ENCODE results near the gene STX10. TPM values are rescaled to one million over a fixed set of nuclear protein-coding genes. Genes with fewer than 3 reads are reported as not detected.
A peak's percentile ranks its signal among the peaks of the same experiment; 100 is the strongest.

STX10 gene
- total and polyA plus RNA-seq, 9 of the 15 experiments (the other 6 are each of a cell fraction or from before 2014, with no cell fraction given) = 0.51 to 66.3 (median 31.0) TPM

DNA sequence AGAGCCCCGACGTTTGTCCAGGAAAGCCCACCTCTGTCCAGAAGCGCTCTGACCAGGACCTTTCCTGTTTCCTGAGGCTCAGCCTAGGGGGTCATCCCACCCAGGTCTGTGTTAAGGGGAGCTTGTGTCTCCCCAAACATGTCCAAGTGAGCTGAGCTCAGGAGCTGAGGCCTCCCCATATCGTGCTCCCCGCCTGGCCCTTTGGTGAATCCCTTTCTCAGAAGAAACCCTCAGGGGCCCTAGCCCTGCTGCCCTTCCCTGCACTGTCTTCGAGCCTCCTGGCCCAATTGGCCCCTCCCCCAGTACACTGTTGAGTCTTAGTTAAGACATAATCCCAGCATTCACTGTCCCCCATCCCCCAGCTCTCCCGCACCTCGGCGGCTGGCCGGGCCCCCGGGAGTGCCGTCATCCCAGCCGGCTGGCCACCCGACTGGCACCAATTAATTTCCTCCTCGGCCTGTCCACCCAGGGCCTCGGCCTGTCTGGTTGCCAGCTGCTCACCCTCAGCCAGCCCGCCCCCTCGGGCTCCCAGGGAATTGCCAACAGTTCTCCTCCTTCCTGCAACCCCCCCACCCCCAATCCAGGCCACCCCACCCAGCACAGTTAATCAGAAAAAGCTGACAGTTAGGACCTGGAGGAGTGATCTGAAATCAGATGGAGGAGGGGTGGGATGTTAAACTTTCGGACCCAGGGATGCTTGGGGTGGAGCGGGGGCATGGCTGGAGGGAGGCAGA, 13.6 kb upstream of the STX10 start (continued):
- TF ChIP-seq GTF2F1 (IDR thresholded peaks at IDR 0.05; ENCODE audit: low read depth, low read length) = no peak
- no peak for TF ChIP-seq PPARD (CRISPR knock-in tag; IDR thresholded peaks at IDR 0.05)
- TF ChIP-seq, protein P1, sequence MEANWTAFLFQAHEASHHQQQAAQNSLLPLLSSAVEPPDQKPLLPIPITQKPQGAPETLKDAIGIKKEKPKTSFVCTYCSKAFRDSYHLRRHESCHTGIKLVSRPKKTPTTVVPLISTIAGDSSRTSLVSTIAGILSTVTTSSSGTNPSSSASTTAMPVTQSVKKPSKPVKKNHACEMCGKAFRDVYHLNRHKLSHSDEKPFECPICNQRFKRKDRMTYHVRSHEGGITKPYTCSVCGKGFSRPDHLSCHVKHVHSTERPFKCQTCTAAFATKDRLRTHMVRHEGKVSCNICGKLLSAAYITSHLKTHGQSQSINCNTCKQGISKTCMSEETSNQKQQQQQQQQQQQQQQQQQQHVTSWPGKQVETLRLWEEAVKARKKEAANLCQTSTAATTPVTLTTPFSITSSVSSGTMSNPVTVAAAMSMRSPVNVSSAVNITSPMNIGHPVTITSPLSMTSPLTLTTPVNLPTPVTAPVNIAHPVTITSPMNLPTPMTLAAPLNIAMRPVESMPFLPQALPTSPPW (CRISPR knock-in tag; IDR thresholded peaks at IDR 0.05) = peak; percentile 80
- TF ChIP-seq, protein P2, sequence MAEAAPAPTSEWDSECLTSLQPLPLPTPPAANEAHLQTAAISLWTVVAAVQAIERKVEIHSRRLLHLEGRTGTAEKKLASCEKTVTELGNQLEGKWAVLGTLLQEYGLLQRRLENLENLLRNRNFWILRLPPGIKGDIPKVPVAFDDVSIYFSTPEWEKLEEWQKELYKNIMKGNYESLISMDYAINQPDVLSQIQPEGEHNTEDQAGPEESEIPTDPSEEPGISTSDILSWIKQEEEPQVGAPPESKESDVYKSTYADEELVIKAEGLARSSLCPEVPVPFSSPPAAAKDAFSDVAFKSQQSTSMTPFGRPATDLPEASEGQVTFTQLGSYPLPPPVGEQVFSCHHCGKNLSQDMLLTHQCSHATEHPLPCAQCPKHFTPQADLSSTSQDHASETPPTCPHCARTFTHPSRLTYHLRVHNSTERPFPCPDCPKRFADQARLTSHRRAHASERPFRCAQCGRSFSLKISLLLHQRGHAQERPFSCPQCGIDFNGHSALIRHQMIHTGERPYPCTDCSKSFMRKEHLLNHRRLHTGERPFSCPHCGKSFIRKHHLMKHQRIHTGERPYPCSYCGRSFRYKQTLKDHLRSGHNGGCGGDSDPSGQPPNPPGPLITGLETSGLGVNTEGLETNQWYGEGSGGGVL (CRISPR knock-in tag; IDR thresholded peaks at IDR 0.05) = no peak
- TF ChIP-seq, protein P3, sequence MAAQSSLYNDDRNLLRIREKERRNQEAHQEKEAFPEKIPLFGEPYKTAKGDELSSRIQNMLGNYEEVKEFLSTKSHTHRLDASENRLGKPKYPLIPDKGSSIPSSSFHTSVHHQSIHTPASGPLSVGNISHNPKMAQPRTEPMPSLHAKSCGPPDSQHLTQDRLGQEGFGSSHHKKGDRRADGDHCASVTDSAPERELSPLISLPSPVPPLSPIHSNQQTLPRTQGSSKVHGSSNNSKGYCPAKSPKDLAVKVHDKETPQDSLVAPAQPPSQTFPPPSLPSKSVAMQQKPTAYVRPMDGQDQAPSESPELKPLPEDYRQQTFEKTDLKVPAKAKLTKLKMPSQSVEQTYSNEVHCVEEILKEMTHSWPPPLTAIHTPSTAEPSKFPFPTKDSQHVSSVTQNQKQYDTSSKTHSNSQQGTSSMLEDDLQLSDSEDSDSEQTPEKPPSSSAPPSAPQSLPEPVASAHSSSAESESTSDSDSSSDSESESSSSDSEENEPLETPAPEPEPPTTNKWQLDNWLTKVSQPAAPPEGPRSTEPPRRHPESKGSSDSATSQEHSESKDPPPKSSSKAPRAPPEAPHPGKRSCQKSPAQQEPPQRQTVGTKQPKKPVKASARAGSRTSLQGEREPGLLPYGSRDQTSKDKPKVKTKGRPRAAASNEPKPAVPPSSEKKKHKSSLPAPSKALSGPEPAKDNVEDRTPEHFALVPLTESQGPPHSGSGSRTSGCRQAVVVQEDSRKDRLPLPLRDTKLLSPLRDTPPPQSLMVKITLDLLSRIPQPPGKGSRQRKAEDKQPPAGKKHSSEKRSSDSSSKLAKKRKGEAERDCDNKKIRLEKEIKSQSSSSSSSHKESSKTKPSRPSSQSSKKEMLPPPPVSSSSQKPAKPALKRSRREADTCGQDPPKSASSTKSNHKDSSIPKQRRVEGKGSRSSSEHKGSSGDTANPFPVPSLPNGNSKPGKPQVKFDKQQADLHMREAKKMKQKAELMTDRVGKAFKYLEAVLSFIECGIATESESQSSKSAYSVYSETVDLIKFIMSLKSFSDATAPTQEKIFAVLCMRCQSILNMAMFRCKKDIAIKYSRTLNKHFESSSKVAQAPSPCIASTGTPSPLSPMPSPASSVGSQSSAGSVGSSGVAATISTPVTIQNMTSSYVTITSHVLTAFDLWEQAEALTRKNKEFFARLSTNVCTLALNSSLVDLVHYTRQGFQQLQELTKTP (IDR thresholded peaks at IDR 0.05; ENCODE audit: low read depth in 1 of 2, partially characterized antibody in 2 of 2) = peak; percentile 24 to 56
- peak; percentile 66; the same call in 1 of the 2 replicates for TF ChIP-seq ZNF644 (tag; IDR thresholded peaks at IDR 0.05; ENCODE audit: low read depth)
- TF ChIP-seq GATAD2A (IDR thresholded peaks at IDR 0.05) = peak; percentile 39; the same call in 1 of the 2 replicates
- TF ChIP-seq, protein P4, sequence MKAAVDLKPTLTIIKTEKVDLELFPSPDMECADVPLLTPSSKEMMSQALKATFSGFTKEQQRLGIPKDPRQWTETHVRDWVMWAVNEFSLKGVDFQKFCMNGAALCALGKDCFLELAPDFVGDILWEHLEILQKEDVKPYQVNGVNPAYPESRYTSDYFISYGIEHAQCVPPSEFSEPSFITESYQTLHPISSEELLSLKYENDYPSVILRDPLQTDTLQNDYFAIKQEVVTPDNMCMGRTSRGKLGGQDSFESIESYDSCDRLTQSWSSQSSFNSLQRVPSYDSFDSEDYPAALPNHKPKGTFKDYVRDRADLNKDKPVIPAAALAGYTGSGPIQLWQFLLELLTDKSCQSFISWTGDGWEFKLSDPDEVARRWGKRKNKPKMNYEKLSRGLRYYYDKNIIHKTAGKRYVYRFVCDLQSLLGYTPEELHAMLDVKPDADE (conservative IDR thresholded peaks at IDR 0.05; ENCODE audit: control insufficient read depth, low read depth, low read length) = 0 out of 2 replicates have a peak, but pooled peaks have one; percentile 21
- no peak for TF ChIP-seq HDAC2 (IDR thresholded peaks at IDR 0.05)
- TF ChIP-seq DNMT1 (IDR thresholded peaks at IDR 0.05) = no peak
- TF ChIP-seq ARID1B (IDR thresholded peaks at IDR 0.05) = peak; percentile 41; the same call in 1 of the 2 replicates
- TF ChIP-seq ZKSCAN8 (CRISPR knock-in tag; IDR thresholded peaks at IDR 0.05) = no peak
- TF ChIP-seq SRF (CRISPR knock-in tag; IDR thresholded peaks at IDR 0.05) = no peak
- TF ChIP-seq, protein P5, sequence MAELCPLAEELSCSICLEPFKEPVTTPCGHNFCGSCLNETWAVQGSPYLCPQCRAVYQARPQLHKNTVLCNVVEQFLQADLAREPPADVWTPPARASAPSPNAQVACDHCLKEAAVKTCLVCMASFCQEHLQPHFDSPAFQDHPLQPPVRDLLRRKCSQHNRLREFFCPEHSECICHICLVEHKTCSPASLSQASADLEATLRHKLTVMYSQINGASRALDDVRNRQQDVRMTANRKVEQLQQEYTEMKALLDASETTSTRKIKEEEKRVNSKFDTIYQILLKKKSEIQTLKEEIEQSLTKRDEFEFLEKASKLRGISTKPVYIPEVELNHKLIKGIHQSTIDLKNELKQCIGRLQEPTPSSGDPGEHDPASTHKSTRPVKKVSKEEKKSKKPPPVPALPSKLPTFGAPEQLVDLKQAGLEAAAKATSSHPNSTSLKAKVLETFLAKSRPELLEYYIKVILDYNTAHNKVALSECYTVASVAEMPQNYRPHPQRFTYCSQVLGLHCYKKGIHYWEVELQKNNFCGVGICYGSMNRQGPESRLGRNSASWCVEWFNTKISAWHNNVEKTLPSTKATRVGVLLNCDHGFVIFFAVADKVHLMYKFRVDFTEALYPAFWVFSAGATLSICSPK (IDR thresholded peaks at IDR 0.05; ENCODE audit: borderline replicate concordance) = peak; percentile 18; the same call in 1 of the 2 replicates
- no peak for TF ChIP-seq ASH1L (IDR thresholded peaks at IDR 0.05; ENCODE audit: borderline replicate concordance, low read depth, partially characterized antibody)
- TF ChIP-seq GTF2E2 (tag; IDR thresholded peaks at IDR 0.05) = peak; percentile 53
- TF ChIP-seq BCL6 (CRISPR knock-in tag; IDR thresholded peaks at IDR 0.05) = no peak

All from K562 (cell line).